ENCODE data around the gene XCR1.

XCR1 gene

GRCh38 chr3:45976191-45977091 is 50.8 kb downstream of the XCR1 start:
- TF ChIP-seq CEBPB (IDR thresholded peaks at IDR 0.05) (no peak), TCF12 (IDR thresholded peaks at IDR 0.05; ENCODE audit: low read depth) (no peak), YY1 (IDR thresholded peaks at IDR 0.05; ENCODE audit: low read depth) (no peak), EGR1 (IDR thresholded peaks at IDR 0.05) (no peak)

DNA sequence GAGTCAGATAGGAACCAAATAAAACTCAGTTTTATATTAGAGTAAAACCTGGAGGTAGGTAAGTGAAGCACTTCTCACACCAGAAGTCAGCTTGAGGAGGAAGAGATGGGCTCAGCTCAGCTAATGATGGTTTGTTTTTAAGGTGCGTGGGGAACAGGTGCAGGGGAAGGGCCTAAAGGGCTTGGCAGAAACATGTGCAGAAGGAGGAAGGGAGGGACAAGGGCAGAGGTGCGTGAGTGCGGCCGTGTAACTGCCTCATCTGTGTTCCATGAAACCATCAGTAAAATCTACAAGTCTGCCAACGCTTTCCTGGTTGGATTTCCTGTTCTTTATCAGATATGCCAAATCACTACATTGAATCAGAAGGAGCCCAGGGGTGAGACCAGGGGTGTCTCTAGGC is 51.6 kb downstream of the XCR1 start:
- TF ChIP-seq USF1 (IDR thresholded peaks at IDR 0.05) (no peak), TAF1 (IDR thresholded peaks at IDR 0.05; ENCODE audit: low read depth) (no peak), FOXM1 (IDR thresholded peaks at IDR 0.05; ENCODE audit: borderline replicate concordance, low read depth) (no peak), CEBPB (IDR thresholded peaks at IDR 0.05) (no peak), TEAD4 (IDR thresholded peaks at IDR 0.05) (no peak), YY1 (IDR thresholded peaks at IDR 0.05; ENCODE audit: low read depth) (no peak), ZBTB7A (IDR thresholded peaks at IDR 0.05; ENCODE audit: low read depth) (no peak), REST (IDR thresholded peaks at IDR 0.05; ENCODE audit: low read depth) (no peak), EP300 (IDR thresholded peaks at IDR 0.05; ENCODE audit: borderline replicate concordance) (no peak), MAX (IDR thresholded peaks at IDR 0.05) (no peak), EGR1 (IDR thresholded peaks at IDR 0.05) (no peak)

DNA sequence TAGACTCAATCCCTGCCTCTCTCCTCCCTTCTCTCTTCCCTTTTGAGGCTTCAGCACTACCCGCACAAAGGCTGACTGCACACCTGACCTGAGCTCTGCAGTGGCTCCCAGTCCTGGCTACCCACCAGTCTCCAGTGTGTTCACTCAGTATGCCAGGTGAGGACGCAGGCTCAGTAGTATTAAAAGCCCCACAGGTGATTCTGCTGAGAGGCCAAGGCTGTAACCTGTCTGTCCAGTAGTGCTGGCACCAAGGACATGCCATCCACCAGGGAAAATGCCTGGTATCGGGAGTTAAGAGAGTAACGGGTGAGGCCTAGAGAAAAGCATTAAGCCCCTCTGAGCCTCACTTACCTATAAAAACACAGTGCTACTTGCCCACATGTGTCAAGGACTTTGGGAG is 52.6 kb downstream of the XCR1 start:
- no peak for TF ChIP-seq FOXM1 (IDR thresholded peaks at IDR 0.05; ENCODE audit: borderline replicate concordance, low read depth)
- no peak for TF ChIP-seq TAF1 (IDR thresholded peaks at IDR 0.05; ENCODE audit: low read depth)
- TF ChIP-seq TEAD4 (IDR thresholded peaks at IDR 0.05): no peak
- TF ChIP-seq ZBTB7A (IDR thresholded peaks at IDR 0.05; ENCODE audit: low read depth): no peak
- TF ChIP-seq TCF12 (IDR thresholded peaks at IDR 0.05; ENCODE audit: low read depth): no peak
- TF ChIP-seq REST (IDR thresholded peaks at IDR 0.05; ENCODE audit: low read depth): no peak
- no peak for TF ChIP-seq MAX (IDR thresholded peaks at IDR 0.05)
- TF ChIP-seq RAD21 (IDR thresholded peaks at IDR 0.05; ENCODE audit: low read depth): no peak
- TF ChIP-seq NFIC (IDR thresholded peaks at IDR 0.05): no peak
- no peak for TF ChIP-seq USF1 (IDR thresholded peaks at IDR 0.05)
- no peak for TF ChIP-seq EP300 (IDR thresholded peaks at IDR 0.05; ENCODE audit: borderline replicate concordance)
- no peak for TF ChIP-seq EGR1 (IDR thresholded peaks at IDR 0.05)
- no peak for TF ChIP-seq CREB1 (IDR thresholded peaks at IDR 0.05; ENCODE audit: low read depth)
- no peak for TF ChIP-seq CEBPB (IDR thresholded peaks at IDR 0.05)
- no peak for TF ChIP-seq YY1 (IDR thresholded peaks at IDR 0.05; ENCODE audit: low read depth)

DNA sequence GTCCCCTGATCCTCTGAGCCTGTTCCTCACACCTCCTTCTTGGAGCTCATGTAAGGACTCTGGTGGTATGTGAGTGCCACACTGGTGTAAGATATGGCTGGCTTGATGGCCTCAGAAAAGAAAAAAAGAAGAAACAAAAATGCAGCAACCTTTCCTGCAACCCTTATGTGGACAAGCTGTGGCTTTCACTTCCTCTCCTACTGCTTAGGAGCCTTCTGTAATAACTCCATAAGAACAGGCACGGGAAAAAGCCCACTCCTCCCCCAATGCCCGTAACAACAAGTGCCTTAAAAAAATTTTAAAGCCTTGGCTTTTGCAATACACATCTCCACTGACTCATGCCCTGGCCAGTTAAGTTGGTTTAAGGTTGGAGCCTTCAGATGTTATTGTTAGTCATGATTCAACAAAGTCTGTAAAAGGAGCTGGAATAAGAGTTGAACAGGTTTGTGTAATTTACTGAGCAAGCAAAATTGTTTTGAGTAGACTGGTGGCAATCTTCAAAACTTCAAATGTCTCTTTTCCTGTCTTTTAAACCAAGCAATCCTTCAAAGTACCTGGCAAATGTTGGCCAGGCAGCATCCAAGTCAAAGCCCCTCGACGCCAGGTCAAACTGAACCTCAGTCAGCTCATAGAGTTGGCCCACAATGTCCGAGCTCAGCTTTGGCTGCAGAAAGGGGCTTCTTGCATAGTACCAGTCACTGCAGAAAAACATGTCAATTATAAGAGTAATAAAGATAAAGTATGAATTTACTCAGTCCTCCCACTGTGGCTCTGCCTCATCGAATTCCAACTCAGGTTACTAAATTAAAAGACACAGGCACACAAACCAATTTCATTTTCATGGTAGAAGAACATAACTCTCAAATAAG is 54.5 kb downstream of the XCR1 start:
- TF ChIP-seq MAX (IDR thresholded peaks at IDR 0.05) (no peak), RAD21 (IDR thresholded peaks at IDR 0.05; ENCODE audit: low read depth) (no peak), TEAD4 (IDR thresholded peaks at IDR 0.05) (no peak), TAF1 (IDR thresholded peaks at IDR 0.05; ENCODE audit: low read depth) (no peak), YY1 (IDR thresholded peaks at IDR 0.05; ENCODE audit: low read depth) (no peak), ZBTB7A (IDR thresholded peaks at IDR 0.05; ENCODE audit: low read depth) (no peak), USF1 (IDR thresholded peaks at IDR 0.05) (no peak), REST (IDR thresholded peaks at IDR 0.05; ENCODE audit: low read depth) (no peak), CREB1 (IDR thresholded peaks at IDR 0.05; ENCODE audit: low read depth) (no peak), CEBPB (IDR thresholded peaks at IDR 0.05) (no peak), EGR1 (IDR thresholded peaks at IDR 0.05) (no peak), EP300 (IDR thresholded peaks at IDR 0.05; ENCODE audit: borderline replicate concordance) (no peak), NFIC (IDR thresholded peaks at IDR 0.05) (no peak), FOXM1 (IDR thresholded peaks at IDR 0.05; ENCODE audit: borderline replicate concordance, low read depth) (no peak), TCF12 (IDR thresholded peaks at IDR 0.05; ENCODE audit: low read depth) (no peak)
